ENCODE data around the gene THAP11.

THAP11 gene

GRCh38 chr16:67841816-67842508 lies at the start of gene THAP11:
THAP11 (plus strand) TSS chr16:67842320; CDS start chr16:67842555, 235 bp downstream.
- DNase-seq: peak; percentile 92 to 95

- no peak for DNase-seq
These were observed 45.9 kb upstream of the THAP11 start for GRCh38 chr16:67796099-67796718.

GRCh38 chr16:67800338-67800926 lies 41.7 kb upstream of the THAP11 start:
- DNase-seq: no peak

- no peak for DNase-seq
These were observed 40.9 kb upstream of the THAP11 start for GRCh38 chr16:67801241-67801640.

- DNase-seq: peak; percentile 32 to 36
These were observed 40.2 kb upstream of the THAP11 start for GRCh38 chr16:67801883-67802282.

GRCh38 chr16:67803894-67804293 lies 38.2 kb upstream of the THAP11 start:
- DNase-seq: no peak

GRCh38 chr16:67804853-67805542 lies 37.1 kb upstream of the THAP11 start:
- DNase-seq: no peak

GRCh38 chr16:67805718-67806427 lies 36.2 kb upstream of the THAP11 start:
- DNase-seq: no peak

- DNase-seq: peak; percentile 94 to 96
These were observed 35.5 kb upstream of the THAP11 start, which contains the start of the genes RANBP10 and TSNAXIP1 for GRCh38 chr16:67806428-67807147. RANBP10 (minus strand) TSS chr16:67806560; CDS start chr16:67806536, 24 bp downstream. TSNAXIP1 (plus strand) TSS chr16:67806889; CDS start chr16:67807150, 261 bp downstream.

GRCh38 chr16:67807148-67807682 lies 34.9 kb upstream of the THAP11 start:
- DNase-seq: no peak

- DNase-seq: no peak
These were observed 30.2 kb upstream of the THAP11 start for GRCh38 chr16:67811899-67812298.

GRCh38 chr16:67814567-67814966 lies 27.6 kb upstream of the THAP11 start:
- DNase-seq: no peak

- DNase-seq: no peak
These were observed 21.4 kb upstream of the THAP11 start for GRCh38 chr16:67820608-67821259.

- DNase-seq: no peak
These were observed 19.6 kb upstream of the THAP11 start for GRCh38 chr16:67822511-67822910.

GRCh38 chr16:67825119-67825518 lies 17.0 kb upstream of the THAP11 start:
- DNase-seq: no peak

- DNase-seq: no peak
These were observed 16.2 kb upstream of the THAP11 start for GRCh38 chr16:67825906-67826305.

GRCh38 chr16:67828651-67829050 lies 13.5 kb upstream of the THAP11 start:
- no peak for DNase-seq

GRCh38 chr16:67833030-67833414 lies 9.1 kb upstream of the THAP11 start:
- DNase-seq: no peak

- peak; percentile 86 to 91 for DNase-seq
These were observed 8.5 kb upstream of the THAP11 start for GRCh38 chr16:67833415-67834241.

- no peak for DNase-seq
These were observed 7.9 kb upstream of the THAP11 start for GRCh38 chr16:67834242-67834614.
